GM12878 (cell line): ENCODE results near the gene NRXN3. TPM values are rescaled to one million over a fixed set of nuclear protein-coding genes. Genes with fewer than 3 reads are reported as not detected.

Source experiments
- ATAC-seq: fragments of 200-7000 bp; cut with Tn5 transposase; 3 replicates; pipeline ENCODE4 v1.9.1; 2020; ENCODE audit warnings: mild to moderate bottlenecking, moderate library complexity
- BruUV-seq: library from RNA; stranded (reverse); fragments of 400-500 nt; replicated peaks from 2 replicates; lab custom pipeline; 2021; lab: Mats Ljungman, UMichigan
- CTCF ChIA-PET: fragments of 300-600 bp; sonication (Branson Sonifier 250); formaldehyde crosslinking; extraction: SDS; loops from one replicate; lab custom pipeline; 2021; ENCODE audit warnings: inconsistent platforms; lab: Yijun Ruan, JAX
- POLR2A ChIA-PET: fragments of 350-600 bp; formaldehyde crosslinking; extraction: SDS; loops from one replicate; lab custom pipeline; 2021; ENCODE audit warnings: inconsistent platforms; lab: Charles Lee
- RAD21 ChIA-PET: fragments of 300-600 bp; sonication (Branson Sonifier 250); formaldehyde crosslinking; loops from one replicate; lab custom pipeline; 2023; ENCODE audit warnings: antibody characterized with exemption; ENCODE audit not compliant: unreplicated experiment; lab: Charles Lee
- SMC1A ChIA-PET: fragments of 300-600 bp; sonication (Branson Sonifier 250); formaldehyde crosslinking; loops from one replicate; lab custom pipeline; 2023; ENCODE audit not compliant: unreplicated experiment, uncharacterized antibody; lab: Charles Lee
- DNase-seq: peaks from one replicate; pipeline ENCODE4 v3.0.0-alpha.2; 2011; ENCODE audit warnings: low read depth, low spot score
- FAIRE-seq: peaks from 3 replicates; lab custom pipeline; 2011; peaks lifted over from hg19 to GRCh38; lab: Jason Lieb, UNC
- H2AFZ ChIP-seq: 2 replicates; pipeline ENCODE4 v1.6.0; 2011; ENCODE audit warnings: low read depth, low read length, control low read depth; ENCODE audit not compliant: control insufficient read depth
- H3K27ac ChIP-seq: 2 replicates; pipeline ENCODE4 v1.5.1; 2011; ENCODE audit warnings: control low read depth; ENCODE audit not compliant: control insufficient read depth, insufficient read depth
- H3K27me3 ChIP-seq, 2 experiments: replicated peaks in 1 of 2; 2 replicates each; pipeline versions ENCODE4 v1.6.0 to v1.6.1; 2011; ENCODE audit warnings: low read length in 1 of 2; ENCODE audit not compliant: control insufficient read depth in 2 of 2, insufficient read depth in 2 of 2
- H3K36me3 ChIP-seq, 2 experiments: 2 replicates each; pipeline ENCODE4 v1.5.1; 2011; ENCODE audit warnings: low read length in 1 of 2; ENCODE audit not compliant: control insufficient read depth in 2 of 2, insufficient read depth in 2 of 2
- H3K4me1 ChIP-seq: 2 replicates; pipeline ENCODE4 v1.6.1; 2011; ENCODE audit warnings: mild to moderate bottlenecking, low read length, moderate library complexity, mixed read lengths; ENCODE audit not compliant: control insufficient read depth, insufficient read depth
- H3K4me2 ChIP-seq: 2 replicates; pipeline ENCODE4 v1.6.0; 2011; ENCODE audit warnings: control low read depth; ENCODE audit not compliant: control insufficient read depth, insufficient read depth
- H3K4me3 ChIP-seq: fragments of 200-600 bp; sonication (generic); 2 replicates; pipeline ENCODE4 v1.5.1; 2016
- H3K79me2 ChIP-seq: 2 replicates; pipeline ENCODE4 v1.6.0; 2011; ENCODE audit warnings: low read length; ENCODE audit not compliant: control insufficient read depth, insufficient read depth
- H3K9ac ChIP-seq: 2 replicates; pipeline ENCODE4 v1.8.0; 2011; ENCODE audit warnings: low read length, control low read depth, mixed read lengths; ENCODE audit not compliant: control insufficient read depth, insufficient read depth
- H3K9me3 ChIP-seq: replicated peaks from 3 replicates; pipeline ENCODE4 v1.5.1; 2011; ENCODE audit warnings: mild to moderate bottlenecking, low read length; ENCODE audit not compliant: control insufficient read depth, insufficient read depth
- H4K20me1 ChIP-seq: 2 replicates; pipeline ENCODE4 v1.6.0; 2011; ENCODE audit not compliant: control insufficient read depth, insufficient read depth
- CEBPZ ChIP-seq: fragments of 150-350 bp; IDR thresholded peaks from 2 replicates; pipeline ENCODE4 v1.6.1; 2016; ENCODE audit warnings: low read depth, low read length
- GABPA ChIP-seq: IDR thresholded peaks from 2 replicates; pipeline ENCODE4 v1.6.1; 2014; ENCODE audit warnings: antibody characterized with exemption, low read depth, mild to moderate bottlenecking, inconsistent platforms
- HCFC1 ChIP-seq: fragments of 150-350 bp; IDR thresholded peaks from 2 replicates; pipeline ENCODE4 v1.6.1; 2014; ENCODE audit warnings: low read length
- IRF5 ChIP-seq: fragments of 450-650 bp; IDR thresholded peaks from 2 replicates; pipeline ENCODE4 v1.6.1; 2017; ENCODE audit warnings: borderline replicate concordance
- MYC ChIP-seq: IDR thresholded peaks from 2 replicates; pipeline ENCODE4 v1.6.1; 2011; ENCODE audit warnings: mild to moderate bottlenecking, low read length, moderate library complexity, inconsistent platforms; ENCODE audit not compliant: insufficient read depth, insufficient replicate concordance, insufficient read length, severe bottlenecking
- NR2C2 ChIP-seq: IDR thresholded peaks from 2 replicates; pipeline ENCODE4 v1.6.1; 2011; ENCODE audit warnings: borderline replicate concordance, low read depth; ENCODE audit not compliant: control insufficient read depth, insufficient read length
- RAD51 ChIP-seq: fragments of 450-650 bp; IDR thresholded peaks from 2 replicates; pipeline ENCODE4 v1.6.1; 2016; ENCODE audit warnings: moderate library complexity, mild to moderate bottlenecking, inconsistent platforms
- RUNX3 ChIP-seq: IDR thresholded peaks from 2 replicates; pipeline ENCODE4 v1.6.1; 2012; ENCODE audit warnings: low read length, inconsistent platforms
- TBL1XR1 ChIP-seq: IDR thresholded peaks from 2 replicates; pipeline ENCODE4 v1.6.1; 2012; ENCODE audit warnings: low read depth, low read length, improper control_type of control experiment
- ZNF592 ChIP-seq: fragments of 450-650 bp; IDR thresholded peaks from 2 replicates; pipeline ENCODE4 v1.6.1; 2017; ENCODE audit warnings: mild to moderate bottlenecking, moderate library complexity
- WGBS: methylation state at CpG from one replicate; pipeline ENCODE4 v1.1.6; 2016; ENCODE audit warnings: low lambda C conversion rate; ENCODE audit not compliant: insufficient replicate concordance, insufficient coverage; ENCODE audit errors: missing lambda C conversion rate; 5-methylcytosine and 5-hydroxymethylcytosine counted together
- in situ Hi-C: fragments of 300-500 bp; cut with MboI; formaldehyde crosslinking; loops from 9 replicates; pipeline ENCODE4 v1.14.3; 2018; ENCODE audit warnings: mixed read lengths
- intact Hi-C: fragments of 100-400 bp; cut with micrococcal nuclease; formaldehyde crosslinking; loops from one replicate; pipeline ENCODE4 v1.14.2; 2022; ENCODE audit not compliant: unreplicated experiment
- polyA plus RNA-seq, 11 experiments: library from polyadenylated mRNA; depleted of rRNA in 4 of 11; unstranded in 6 of 11; stranded (reverse) in 5 of 11; fragments of >200 nt; fragmentation: Nextera tagmentation in 4 of 11; fragmentation: Illumina TruSeq in 1 of 11; extraction: Ambion mirVana in 4 of 11; extraction: Trizol in 1 of 11; gene quantifications; 1 replicate in 1 of 11; 2 replicates in 10 of 11; pipeline versions ENCODE4 v1.2.1 to v1.2.3, GENCODE V29; 2011 to 2016; ENCODE audit warnings: inconsistent platforms in 2 of 11, missing spikeins in 2 of 11, low read depth in 1 of 11
- total RNA-seq, 4 experiments: library from RNA; depleted of rRNA in 3 of 4; stranded (reverse); fragments of >200 nt in 3 of 4; fragmentation: Illumina TruSeq in 1 of 4; extraction: Trizol in 1 of 4; gene quantifications; 2 replicates each; pipeline versions ENCODE4 v1.2.1 to v1.2.3, GENCODE V29; 2013 to 2021

NRXN3 gene
- total and polyA plus RNA-seq, 10 of the 15 experiments (the other 5 are each of a cell fraction or from before 2014, with no cell fraction given), result 0.52 to 3.3 (median 1.4) TPM

GRCh38 chr14:78245238-78245637 is 75.1 kb downstream of the NRXN3 start (continued):
- TF ChIP-seq ZNF592 (no peak), CEBPZ (no peak)

GRCh38 chr14:78248501-78249090 is 78.4 kb downstream of the NRXN3 start:
- POLR2A ChIA-PET, result no interaction called here
- TF ChIP-seq RUNX3 (no peak), TBL1XR1 (no peak), HCFC1 (no peak), MYC (no peak), GABPA (no peak), NR2C2 (no peak), RAD51 (no peak), IRF5 (no peak)
- TF ChIP-seq, all 136 proteins: peak for 0

More at GRCh38 chr14:78248501-78249090, 78.4 kb downstream of the NRXN3 start:
- intact Hi-C loops, result no loop called here
- Histone ChIP-seq H3K4me3 (no peak overlapping the region), H3K27me3 (no peaks in the 10 kb centered on the region; a peak in 3 of 4 replicates), H3K27ac (no peak overlapping the region), H2AFZ (no peak overlapping the region), H3K4me2 (no peak overlapping the region), H4K20me1 (no peaks in the 10 kb centered on the region), H3K79me2 (no peaks in the 10 kb centered on the region), H3K36me3 (no peaks in the 10 kb centered on the region), H3K9ac (no peak overlapping the region), H3K4me1 (no peaks in the 10 kb centered on the region), H3K9me3 (no peaks in the 10 kb centered on the region)
- ChIA-PET RAD21 (no interaction called here), CTCF (no interaction called here), SMC1A (no interaction called here)
- FAIRE-seq (no peak), DNase-seq (no peak), ATAC-seq (no peak)
- no TSS peak for BruUV-seq
- WGBS, result 5% methylated on average over 3 of the region's 3 CpGs
- in situ Hi-C loops, result no loop called here
